ENCODE measurements around the gene TMEM135.

Gene TMEM135

GRCh38 chr11:87110443-87111131 lies 72.9 kb downstream of the TMEM135 start:
- Histone ChIP-seq H3K9me3 (ENCODE audit: insufficient read depth, low read length) (no peaks in the 10 kb centered on the region), H4K20me1 (ENCODE audit: low read depth, low read length) (peaks cover 7% of the 10 kb centered on the region; the same call in 1 of the 2 replicates), H3K79me2 (ENCODE audit: insufficient read depth, low read length) (no peaks in the 10 kb centered on the region), H2AFZ (ENCODE audit: low read depth, low read length, severe bottlenecking) (no peak overlapping the region), H3K9ac (ENCODE audit: low read length) (no peak overlapping the region), H3K4me3 (ENCODE audit: insufficient read depth, low read length, poor library complexity, severe bottlenecking) (no peak overlapping the region), H3K9me2 (replicated peaks; ENCODE audit: insufficient read depth, low read length) (no peaks in the 10 kb centered on the region), H3K27me3 (ENCODE audit: low read length) (no peaks in the 10 kb centered on the region), H3K27ac (ENCODE audit: low read depth, low read length) (no peak overlapping the region), H3F3A (ENCODE audit: insufficient read depth) (no peaks in the 10 kb centered on the region), H3K36me3 (ENCODE audit: low read length) (no peaks in the 10 kb centered on the region), H3K4me2 (ENCODE audit: low read depth, low read length, poor library complexity, severe bottlenecking) (no peak overlapping the region)
- TF ChIP-seq CTCF (IDR thresholded peaks at IDR 0.05; ENCODE audit: insufficient read depth, low read length, poor library complexity, severe bottlenecking) (no peak), EZH2phosphoT487 (conservative IDR thresholded peaks at IDR 0.05; ENCODE audit: low read length) (no peak)

- Histone ChIP-seq H2AFZ (ENCODE audit: low read depth, low read length, severe bottlenecking) (no peak overlapping the region), H3K4me3 (ENCODE audit: insufficient read depth, low read length, poor library complexity, severe bottlenecking) (no peak overlapping the region), H3K4me2 (ENCODE audit: low read depth, low read length, poor library complexity, severe bottlenecking) (no peak overlapping the region), H3K9me2 (replicated peaks; ENCODE audit: insufficient read depth, low read length) (no peaks in the 10 kb centered on the region), H3K36me3 (ENCODE audit: low read length) (no peaks in the 10 kb centered on the region), H3F3A (ENCODE audit: insufficient read depth) (no peaks in the 10 kb centered on the region), H4K20me1 (ENCODE audit: low read depth, low read length) (peaks cover 7% of the 10 kb centered on the region; the same call in 1 of the 2 replicates), H3K27me3 (ENCODE audit: low read length) (no peaks in the 10 kb centered on the region), H3K79me2 (ENCODE audit: insufficient read depth, low read length) (no peaks in the 10 kb centered on the region), H3K9me3 (ENCODE audit: insufficient read depth, low read length) (no peaks in the 10 kb centered on the region), H3K9ac (ENCODE audit: low read length) (no peak overlapping the region), H3K27ac (ENCODE audit: low read depth, low read length) (no peak overlapping the region)
- TF ChIP-seq EZH2phosphoT487 (conservative IDR thresholded peaks at IDR 0.05; ENCODE audit: low read length) (no peak), CTCF (IDR thresholded peaks at IDR 0.05; ENCODE audit: insufficient read depth, low read length, poor library complexity, severe bottlenecking) (no peak)
These were observed 76.4 kb downstream of the TMEM135 start for GRCh38 chr11:87114093-87114492.

GRCh38 chr11:87116185-87116584 lies 78.5 kb downstream of the TMEM135 start:
- H3K27ac ChIP-seq (ENCODE audit: low read depth, low read length), result no peak overlapping the region
- no peak overlapping the region for H3K4me2 ChIP-seq (ENCODE audit: low read depth, low read length, poor library complexity, severe bottlenecking)
- no peaks in the 10 kb centered on the region for H3K9me3 ChIP-seq (ENCODE audit: insufficient read depth, low read length)
- H3K4me3 ChIP-seq (ENCODE audit: insufficient read depth, low read length, poor library complexity, severe bottlenecking), result no peak overlapping the region
- H3K79me2 ChIP-seq (ENCODE audit: insufficient read depth, low read length), result no peaks in the 10 kb centered on the region
- no peaks in the 10 kb centered on the region for H3F3A ChIP-seq (ENCODE audit: insufficient read depth)
- peaks cover 7% of the 10 kb centered on the region; the same call in 1 of the 2 replicates for H4K20me1 ChIP-seq (ENCODE audit: low read depth, low read length)
- no peak overlapping the region for H3K9ac ChIP-seq (ENCODE audit: low read length)
- H2AFZ ChIP-seq (ENCODE audit: low read depth, low read length, severe bottlenecking), result no peak overlapping the region
- TF ChIP-seq CTCF (IDR thresholded peaks at IDR 0.05; ENCODE audit: insufficient read depth, low read length, poor library complexity, severe bottlenecking) (no peak), EZH2phosphoT487 (conservative IDR thresholded peaks at IDR 0.05; ENCODE audit: low read length) (no peak)
- no peaks in the 10 kb centered on the region for H3K27me3 ChIP-seq (ENCODE audit: low read length)
- H3K9me2 ChIP-seq (replicated peaks; ENCODE audit: insufficient read depth, low read length), result no peaks in the 10 kb centered on the region
- no peaks in the 10 kb centered on the region for H3K36me3 ChIP-seq (ENCODE audit: low read length)
